RPMI8226 (cell line): ENCODE results near the gene PRSS56.

Experiments used
- DNase-seq: peaks from one replicate; pipeline ENCODE4 v3.0.0-alpha.2; 2015

Gene PRSS56

DNA sequence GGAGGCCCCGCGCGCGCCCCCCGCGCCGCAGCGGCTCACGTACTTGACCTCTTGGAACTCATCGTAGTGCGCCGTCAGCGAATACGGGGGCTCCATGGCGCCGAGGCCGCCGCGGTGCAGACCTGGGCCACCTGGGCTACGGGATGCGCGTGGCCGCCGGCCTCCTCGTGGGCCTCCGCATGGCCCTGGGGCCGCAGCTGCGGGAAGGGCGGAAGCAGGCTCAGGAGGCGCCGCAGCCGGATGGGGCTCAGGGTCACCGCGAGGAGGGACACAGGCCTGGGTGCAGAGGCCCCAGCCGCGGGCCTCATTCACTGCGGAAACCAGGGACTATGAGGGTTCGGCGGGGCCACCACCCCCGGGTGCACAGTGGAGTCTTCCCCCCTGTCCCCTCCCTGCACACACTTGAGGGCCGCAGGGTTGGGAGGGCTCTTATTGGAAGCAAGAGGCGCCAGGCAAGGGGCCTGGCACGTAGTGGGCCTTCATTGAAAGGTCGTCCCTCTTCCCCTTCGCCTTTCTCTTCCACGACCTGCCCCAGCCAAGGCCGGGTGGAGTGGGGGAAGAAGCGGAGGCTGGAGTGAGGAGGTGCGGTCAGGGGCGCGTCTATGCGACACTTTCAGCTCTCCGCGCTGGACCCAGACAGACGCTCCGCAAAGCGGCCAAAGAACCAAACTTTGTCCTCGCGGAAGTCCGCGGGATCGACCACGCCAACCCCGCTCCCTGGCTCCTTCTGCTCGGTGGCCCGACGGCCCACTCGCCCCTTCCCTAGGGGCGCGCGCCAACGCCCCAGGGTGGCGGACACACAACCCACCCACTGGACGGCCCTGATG lies 33.4 kb upstream of the PRSS56 start:
- DNase-seq, result no peak

DNA sequence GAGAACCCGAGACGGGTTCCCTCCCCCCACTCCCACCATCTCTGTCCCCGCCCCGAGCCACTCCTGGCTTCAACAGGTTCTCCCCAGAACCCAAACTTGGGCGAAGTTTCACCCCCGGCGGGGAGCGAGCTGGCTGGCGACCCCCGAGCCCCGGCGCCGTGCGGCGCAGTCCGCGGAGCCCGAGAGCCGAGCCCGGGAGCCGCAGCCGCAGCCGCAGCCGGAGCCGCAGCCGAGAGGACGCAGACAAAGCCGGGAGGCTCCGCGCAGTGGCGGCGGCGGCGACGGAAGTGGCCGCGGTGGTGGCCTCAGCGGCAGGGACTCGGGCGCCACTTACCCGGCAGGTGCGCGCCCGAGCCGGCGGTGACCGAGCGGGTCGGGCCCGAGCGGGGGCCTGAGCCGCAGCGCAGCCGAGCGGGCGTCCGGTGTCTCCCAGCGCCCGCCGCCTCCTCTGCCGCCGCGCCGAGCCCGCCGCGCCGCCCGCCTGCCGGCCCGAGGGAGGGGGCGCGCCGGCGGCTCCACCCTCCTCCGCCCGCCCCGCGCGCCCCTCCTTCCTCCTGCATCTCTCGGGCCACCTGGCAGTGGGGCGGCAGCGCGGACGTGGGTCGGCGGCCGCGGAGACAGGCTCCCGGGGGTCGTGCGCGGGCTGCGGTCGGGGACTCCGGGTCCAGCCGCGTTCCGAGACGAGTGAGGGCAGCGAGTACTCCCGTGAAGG lies 32.6 kb upstream of the PRSS56 start, which contains the start of gene ECEL1:
ECEL1 (minus strand) TSS at position 450 of the 712 bp plus-strand sequence. CDS start 1,181 bp downstream, outside the sequence.
- peak; percentile 36 for DNase-seq

DNA sequence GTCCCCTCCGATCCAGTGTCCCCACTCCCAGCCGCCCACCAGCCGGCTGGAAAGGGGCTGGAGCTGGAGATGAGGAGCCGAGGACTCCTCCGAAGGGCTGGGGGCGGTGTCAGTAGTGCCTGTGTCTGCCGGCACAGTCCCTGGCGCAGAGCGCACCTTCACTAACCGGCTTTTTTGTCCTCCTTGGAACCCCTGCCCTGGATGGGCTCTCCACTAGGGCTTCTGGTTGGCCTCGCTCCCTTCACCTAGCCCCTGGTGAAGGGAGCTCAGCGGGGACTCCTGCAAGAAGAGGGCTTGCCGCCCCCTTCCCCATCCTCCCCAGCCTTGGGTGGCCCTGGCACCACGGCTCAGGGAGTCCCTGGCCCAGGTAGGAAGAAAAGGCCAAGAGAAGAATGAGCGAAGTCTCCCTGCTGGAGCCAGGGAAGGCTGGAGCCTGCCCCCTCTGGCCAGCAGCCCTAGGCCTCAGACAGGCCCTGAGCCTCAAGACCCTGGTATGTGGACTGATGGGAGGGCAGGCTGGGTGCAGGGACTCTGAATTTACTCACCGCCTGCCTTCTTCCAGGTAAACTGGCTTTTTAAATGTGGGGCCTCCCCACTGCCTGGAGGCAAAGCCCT lies 32.0 kb upstream of the PRSS56 start:
- DNase-seq, result no peak

DNA sequence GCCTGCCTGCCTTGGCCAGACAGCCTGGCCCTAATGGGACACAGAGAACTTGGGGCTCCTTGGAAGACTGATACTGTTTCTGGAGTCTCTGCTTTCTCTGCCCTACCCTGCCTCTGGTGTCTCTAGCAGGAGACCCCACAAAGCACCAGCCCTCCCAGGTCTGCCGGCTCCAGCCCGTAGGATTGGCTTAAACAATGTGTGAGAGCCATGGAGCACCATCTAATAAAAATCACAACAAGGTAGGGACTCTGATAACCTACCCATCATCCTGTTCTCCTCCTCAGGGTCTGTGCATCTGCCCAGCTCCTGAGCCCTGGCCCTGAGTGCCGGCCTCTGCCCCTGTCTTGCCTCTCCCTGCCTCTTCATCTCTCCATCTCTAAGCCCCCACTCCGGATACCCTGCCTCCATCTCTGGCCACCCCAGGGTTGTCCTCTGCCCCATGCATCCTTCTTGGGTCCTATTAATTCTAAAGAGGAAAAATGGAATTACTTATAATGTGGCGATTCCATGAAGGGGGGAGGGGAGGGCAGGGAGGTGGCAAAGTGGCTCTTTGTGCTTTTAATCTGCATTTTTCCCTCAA lies 31.4 kb upstream of the PRSS56 start:
- DNase-seq, result no peak

DNA sequence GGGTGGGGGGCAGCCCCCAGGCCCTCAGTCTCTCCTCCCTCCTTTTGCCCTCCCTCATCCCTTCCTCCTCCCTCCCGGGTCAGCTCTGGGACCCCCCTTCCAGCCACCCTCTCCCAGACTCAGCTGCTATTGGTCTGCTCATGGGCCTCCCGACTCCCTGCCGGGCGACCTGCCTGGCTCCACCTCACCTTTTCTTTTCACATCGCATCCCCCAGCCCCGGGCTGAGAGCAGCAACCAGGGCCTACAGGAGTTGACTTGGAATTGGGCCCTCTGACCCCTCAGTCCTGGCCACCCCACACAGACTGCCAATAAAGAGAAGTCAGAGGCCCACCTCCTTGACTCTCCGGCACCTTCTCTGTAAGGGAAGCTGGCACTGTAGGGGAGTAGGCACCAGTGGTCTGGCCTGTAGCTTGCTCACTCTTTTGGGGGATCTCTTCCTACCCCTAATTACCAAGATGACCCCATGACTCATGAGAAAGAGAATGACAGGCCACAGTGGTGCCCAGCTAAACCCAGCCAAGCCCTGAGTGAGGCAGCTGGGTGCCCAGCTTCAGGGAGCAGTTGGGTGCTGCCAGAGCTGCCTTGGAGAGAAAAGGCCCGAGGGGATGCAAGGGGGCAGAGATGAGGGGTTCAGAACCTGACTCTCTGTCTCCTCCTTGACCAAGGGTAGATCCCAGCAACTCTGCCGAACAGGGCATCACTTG lies 30.5 kb upstream of the PRSS56 start:
- DNase-seq, result no peak

DNA sequence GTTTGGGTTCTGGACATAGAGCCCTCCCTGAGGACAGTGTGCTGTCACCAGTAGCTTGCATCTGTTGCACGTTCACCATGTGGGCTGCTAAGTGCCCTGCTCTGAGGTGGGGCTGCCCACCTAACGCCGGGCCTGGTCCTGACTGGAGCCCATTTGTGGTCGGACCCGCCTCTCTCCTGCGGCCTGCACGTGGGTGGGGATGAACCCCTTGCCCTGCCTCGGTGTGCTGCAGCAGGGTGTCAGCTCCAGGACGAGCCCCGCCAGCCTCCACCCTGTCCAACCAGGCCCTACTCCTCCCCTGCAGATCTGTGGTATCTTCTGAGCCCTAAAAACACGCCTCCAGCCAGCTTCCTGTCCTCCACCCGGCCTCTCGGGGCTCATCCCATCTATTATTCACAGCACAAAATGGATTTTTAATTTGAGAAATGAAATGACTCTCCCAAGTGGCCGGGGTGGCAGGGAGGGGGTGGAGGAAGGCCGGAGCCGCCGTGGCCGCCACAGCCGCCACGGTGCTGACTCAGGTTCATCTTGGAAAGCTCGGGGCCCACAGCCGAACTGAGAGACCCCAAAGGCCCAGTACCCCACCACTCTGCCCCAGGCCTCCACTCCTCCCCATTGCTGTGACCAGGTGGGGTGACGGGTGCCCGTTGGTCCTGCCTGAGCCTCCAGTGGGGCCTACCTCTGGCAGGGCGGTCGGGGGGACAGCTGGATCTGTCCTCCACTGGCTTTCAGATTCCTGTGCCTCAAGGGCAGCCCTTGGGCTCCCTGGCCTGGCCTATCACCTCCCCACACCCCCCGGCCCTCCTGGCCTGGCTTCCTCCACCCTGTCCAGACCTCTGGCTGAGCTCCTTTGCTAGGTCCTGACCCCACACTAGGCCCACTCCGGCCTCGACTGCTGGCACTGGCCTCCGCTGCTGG lies 29.7 kb upstream of the PRSS56 start:
- no peak for DNase-seq

DNA sequence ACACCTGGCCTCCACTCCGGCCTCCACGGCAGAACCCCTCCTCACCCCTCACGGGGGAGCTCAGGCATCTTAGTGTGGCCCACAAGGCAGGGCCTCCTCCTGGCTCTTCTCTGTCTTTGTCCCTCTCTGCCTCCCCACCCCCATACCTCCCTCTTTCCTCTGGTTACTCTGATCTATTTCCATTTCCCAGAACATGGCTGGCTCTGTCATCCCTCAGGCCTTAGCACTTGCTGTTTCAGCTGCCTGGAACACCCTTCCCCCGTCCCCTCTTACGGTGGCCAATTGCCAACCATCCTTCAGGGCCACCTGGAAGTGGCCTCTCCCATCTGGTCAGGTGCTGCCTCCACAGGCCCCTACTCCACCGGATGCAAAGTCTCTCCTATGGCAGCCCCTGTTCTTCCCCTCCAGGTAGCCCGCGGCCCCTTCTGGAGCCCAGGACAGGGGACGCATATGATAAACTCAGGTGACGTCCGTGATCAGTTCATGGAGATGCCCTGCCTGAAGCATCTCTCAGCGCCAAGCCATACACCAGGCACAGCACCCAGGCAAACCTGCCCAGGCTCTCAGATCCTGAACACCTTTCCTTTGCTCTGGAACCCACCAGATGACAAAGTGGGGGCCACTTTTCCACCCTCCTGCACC lies 28.9 kb upstream of the PRSS56 start:
- DNase-seq, result no peak

DNA sequence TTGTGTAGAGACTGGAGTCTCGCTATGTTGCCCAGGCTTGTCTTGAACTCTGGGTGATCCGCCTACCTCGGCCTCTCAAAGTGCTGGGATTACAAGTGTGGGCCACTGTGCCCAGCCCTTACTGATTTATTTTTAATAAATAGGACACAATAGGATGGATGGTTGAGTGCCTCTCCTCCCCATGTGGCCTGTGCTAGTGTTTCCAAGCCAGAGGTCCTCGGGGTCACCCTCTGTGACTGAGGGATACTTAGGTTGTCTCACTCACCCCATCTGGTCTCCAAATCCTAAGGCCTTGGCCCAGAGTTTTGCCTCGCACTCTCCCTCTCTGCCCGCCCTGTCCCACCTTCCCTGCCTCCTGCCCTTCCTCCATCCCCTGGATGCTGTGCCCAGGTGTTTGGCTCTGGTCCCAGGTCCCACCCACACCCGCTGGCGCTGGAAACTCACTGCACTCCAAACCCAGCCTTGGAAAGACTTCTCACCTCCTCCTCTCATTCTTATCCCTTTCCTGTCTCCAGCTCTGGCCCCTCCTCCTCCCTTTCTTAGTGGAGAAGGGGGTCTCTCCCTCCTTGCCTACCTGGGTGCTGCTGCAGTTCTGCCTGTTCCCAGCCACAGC lies 27.8 kb upstream of the PRSS56 start:
- no peak for DNase-seq

DNA sequence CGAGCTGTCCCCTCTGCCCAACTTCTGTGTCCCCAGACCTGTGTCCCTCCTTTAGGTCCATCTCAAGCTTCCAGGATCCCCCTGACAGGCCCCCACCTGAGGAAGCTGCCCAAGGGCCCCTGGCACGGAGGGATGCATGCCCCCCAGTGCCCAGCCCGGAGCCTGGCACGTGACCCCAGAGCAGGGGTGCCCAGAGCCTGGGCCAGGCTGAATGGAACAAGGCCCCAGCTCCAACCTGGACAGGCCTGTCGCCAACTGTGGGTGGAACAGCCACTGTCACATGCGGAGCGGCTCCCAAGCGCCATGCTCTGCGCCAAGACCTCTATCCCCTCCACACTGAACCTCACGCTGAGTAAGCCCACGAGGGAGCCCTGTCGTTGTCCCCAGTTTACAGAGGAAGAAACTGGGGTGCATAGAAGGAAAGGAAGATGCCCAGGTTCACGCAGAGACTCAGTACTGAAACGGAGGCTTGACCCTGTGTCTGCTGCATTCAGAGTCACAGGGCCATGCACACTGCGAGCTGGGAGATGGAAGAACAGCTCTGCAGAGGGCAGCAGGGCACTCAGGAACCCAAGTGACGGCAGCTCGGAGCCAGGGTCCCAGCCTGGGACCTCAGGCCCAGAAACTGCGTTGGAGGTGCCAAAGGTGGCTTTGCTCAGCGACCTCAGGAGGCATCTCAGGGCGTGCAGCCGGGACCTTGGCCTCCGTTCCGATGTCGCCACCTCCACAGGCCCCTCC lies 27.1 kb upstream of the PRSS56 start:
- DNase-seq, result no peak

DNA sequence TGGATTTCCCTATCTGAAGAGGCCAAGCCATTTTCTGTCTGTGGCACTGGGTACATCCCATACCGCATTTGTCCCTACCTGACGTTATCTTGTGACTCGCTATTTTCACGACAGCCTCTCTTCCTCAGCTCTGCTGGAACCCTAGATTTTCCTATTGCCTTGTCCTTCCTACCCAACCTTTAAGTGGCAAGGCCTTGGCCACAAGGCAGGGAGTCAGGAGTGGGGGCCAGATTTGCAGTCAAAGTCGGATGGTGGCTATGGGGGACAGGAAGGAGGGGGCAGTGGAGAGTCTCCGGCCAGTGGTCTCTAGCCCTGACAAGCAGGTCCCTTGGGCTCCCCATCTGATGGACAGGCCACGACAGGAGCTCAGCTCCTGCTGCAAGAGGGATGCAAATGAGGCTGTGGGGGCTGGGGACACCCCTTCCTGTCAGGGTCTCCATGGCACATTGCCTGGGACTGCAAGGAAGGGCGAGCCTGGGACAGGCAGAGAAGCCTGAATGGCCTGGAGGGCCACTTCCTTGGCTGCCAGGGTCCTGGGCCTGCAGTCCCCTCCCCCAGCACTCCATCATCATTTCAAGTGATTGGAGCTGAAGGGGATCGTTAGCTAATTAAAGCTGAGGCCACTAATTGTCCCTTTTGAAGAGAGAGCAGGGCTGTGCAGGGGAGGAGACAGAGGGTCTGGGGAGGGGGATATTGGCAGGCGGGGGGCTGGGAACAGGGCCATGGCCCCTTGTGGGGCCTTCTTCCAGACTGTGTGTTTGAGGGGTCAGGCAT lies 26.3 kb upstream of the PRSS56 start:
- no peak for DNase-seq

DNA sequence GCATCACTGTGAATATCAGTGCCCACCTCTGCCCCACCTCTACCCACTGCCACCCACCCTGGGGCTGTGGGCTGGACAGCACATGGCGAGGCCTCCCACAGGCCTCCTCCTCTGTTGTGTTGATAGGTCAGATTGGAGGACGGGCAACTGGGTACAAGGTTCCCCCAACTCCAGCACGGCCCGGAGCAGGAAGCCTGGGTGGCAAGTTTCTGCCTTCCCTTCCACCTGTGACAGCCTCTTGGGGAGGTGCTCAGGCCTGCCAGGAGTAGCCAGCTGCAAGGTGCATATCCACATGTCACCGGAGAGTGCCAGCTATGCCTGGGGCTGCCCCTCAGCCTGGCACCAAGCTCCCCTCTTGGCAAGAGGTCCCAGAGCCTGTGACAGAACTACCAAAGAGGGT lies 25.6 kb upstream of the PRSS56 start:
- no peak for DNase-seq

DNA sequence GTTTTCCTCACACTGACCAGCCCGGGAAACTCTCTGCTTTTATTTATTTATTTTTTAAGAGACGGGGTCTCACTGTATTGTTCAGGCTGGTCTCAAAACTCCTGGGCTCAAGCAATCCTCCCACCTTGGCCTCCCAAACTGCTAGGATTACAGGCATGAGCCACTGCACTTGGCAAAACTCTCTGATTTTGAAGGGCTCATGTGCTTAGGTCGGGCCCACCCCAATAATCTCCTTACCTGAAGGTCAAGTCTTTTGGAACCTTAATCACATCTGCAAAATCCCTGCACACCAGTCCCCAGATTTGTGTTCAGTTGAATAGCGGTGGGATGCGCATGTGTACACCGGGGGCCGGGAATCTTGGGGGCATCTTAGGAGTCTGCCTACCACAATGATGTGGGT lies 24.9 kb upstream of the PRSS56 start:
- no peak for DNase-seq

DNA sequence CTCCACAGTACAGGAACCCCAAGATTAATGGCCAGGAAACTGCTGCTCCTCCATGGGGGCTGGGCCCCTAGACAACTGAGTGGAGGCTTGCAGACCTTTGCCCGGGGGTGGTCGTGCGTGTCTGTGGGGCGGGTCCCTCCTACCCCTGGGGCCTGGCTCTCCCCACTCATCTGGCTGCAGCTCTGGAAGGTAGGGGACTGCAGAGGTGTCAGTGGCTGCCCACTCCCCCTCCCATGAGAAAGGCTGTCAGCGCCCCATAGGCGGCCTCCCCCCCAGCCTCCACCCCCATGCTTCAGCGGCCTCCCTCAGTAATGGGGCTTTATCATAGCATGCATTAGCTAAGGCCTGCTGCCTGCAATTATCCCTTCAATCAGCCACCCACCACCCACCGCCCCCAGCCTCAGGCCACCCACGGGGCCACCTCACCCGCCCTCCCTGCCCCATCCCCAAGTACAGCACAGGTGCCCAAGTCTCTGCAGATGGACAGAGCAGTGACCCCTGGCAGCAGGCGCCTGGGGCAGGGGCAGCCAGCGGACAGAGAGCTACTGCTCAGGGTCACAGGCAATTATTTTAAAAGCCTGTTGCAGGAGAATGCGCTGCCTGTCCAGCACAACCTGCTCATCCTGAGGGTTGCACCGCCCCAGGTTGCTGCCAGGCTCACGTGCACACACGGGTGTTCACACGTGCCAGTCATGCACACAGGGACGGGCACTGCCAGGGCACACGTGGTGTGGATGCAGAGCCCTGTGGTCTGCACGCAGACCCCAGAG lies 23.5 kb upstream of the PRSS56 start:
- DNase-seq, result no peak

DNA sequence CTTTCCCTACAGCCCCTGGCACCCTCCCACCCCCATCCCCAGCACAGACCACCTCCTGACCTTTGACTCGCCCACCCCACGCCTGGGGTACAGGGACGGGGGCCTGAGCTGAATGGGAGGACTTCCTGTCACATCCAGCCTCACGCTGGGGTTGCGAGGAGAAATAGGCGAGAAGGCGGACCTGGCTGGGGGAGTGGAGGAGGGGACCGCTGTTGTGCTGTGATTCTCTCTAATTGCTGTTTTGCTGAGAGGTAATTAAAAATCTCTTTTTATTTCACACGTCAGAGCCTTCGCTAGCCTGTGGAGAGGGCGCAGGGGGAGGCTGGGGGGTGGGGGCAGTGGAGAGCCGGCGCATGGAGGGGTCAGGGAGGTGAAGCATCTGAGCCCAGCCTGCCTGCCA lies 22.8 kb upstream of the PRSS56 start:
- DNase-seq, result no peak

DNA sequence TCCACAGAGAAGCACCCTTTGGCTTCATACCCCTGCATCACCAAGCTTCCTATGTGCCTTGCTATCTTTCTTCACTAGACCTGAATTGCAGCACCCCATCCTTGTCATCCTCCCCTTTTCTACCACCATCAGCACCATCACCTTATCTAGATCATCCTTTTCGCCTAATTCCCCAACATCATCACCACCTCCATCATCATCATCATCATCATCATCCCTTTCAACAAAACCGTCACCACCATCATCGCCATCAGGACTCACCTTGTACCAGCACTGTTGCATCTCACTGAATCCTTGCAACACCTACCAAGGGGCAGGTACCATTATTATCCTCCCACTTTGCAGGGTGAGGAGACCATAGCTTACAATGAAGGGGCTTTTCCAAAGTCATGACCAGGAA lies 21.7 kb upstream of the PRSS56 start:
- DNase-seq, result no peak

DNA sequence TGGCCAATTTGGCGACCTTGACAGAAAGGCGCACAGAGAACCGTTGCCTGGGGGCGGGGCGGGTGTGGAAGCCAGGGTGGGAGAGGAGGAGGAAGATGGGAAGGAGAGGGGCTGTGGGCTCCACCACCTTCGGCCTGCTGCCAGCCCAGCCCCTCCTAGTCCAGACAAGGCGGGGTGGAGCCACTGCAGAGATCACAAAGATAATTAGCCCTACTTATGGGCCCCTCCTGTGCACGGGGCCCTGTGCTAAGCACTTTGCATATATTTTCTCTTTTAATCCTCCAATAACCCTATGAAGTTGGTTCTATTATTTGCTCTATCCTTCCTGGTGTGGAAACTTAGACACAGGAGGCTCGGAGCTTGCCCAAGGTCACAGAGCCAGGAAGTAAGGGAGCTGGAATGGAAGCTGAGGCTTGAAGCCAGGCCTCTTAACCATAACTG lies 18.8 kb upstream of the PRSS56 start:
- DNase-seq, result no peak

DNA sequence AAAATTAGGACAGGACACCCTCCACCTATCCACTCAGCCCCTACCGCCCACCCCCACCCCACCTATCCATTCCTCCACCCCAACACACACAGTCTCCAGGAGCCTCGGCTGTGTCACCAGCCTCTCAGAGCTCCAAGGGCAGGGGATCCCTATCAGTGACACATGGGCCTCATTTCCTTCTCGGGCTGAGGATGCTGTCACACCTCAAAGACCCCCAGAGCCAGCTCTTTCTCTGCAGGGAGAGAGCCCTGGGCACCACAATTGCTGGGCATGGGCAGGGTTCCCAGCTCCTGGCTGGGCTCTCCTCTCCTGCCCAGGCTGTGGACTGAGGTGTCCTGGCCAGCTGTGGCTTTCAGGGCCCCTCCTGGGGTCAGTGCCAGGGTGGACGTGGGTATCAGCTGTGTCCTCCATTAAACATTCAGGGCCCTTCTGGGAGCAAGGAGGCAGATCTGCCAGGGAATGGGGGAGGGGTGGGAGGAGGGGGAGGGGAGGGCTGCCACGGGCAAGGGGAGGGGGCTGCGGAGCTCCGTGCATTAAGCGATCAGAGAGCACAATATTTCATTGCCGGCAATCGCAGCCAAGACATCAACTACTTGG lies 18.3 kb upstream of the PRSS56 start:
- no peak for DNase-seq

DNA sequence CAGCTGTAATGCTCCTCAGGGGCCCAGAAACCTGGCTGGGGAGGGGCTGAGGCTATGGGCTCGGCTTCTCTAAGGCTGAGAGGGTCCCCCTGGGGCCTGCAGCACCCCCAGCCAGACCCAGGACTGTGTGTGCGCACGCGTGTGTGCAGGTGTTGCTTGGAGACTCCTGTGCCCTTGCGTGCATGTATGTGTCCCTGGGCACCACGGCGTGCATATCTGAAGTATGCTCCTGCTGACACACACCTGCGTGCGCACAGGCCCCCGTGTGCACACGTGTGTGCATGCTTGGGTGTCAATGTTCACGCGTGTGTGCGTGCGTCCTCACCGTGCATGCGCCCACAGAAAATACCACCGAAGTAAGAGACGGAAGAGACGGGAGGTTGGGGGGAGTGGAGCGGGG lies 17.7 kb upstream of the PRSS56 start:
- no peak for DNase-seq
